ENCODE data around the gene TMEM63B. TPM values are rescaled to one million over a fixed set of nuclear protein-coding genes. Genes with fewer than 3 reads are reported as not detected.

TMEM63B gene
- total RNA-seq, 1 donor from 2014 or later: 59.3 TPM

DNA sequence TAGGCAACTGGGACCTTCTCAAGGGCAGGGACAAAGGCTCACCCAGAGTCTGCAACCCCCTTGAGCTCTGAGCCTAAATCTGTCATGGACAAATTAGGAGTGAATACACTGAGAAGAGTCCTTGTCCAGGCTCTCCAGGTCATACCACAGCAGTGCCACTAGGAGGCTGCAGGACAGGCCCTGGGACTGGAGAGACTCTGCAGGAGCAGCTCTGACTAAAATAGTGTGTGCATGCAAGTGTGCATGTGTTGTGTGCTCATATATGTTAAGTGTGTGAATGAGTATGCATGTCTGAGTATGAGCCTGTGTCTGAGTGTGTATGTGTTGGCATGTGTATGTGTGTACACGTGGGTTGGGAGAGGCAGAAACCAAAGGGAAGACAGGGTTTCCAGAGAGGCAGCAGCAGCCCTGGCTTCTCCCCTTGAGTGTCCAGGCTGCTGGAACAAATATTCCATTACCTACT, 27.2 kb upstream of the TMEM63B start:
- no peak for DNase-seq (ENCODE audit: low read depth)
- Histone ChIP-seq H3K27me3 (ENCODE audit: control insufficient read depth, insufficient read depth, low read length) (no peaks in the 10 kb centered on the region), H3K4me3 (ENCODE audit: low read depth, low read length) (no peak overlapping the region), H3K36me3 (ENCODE audit: control insufficient read depth, insufficient read depth, low read length) (peaks cover 1% of the 10 kb centered on the region)
- TF ChIP-seq, protein P1, sequence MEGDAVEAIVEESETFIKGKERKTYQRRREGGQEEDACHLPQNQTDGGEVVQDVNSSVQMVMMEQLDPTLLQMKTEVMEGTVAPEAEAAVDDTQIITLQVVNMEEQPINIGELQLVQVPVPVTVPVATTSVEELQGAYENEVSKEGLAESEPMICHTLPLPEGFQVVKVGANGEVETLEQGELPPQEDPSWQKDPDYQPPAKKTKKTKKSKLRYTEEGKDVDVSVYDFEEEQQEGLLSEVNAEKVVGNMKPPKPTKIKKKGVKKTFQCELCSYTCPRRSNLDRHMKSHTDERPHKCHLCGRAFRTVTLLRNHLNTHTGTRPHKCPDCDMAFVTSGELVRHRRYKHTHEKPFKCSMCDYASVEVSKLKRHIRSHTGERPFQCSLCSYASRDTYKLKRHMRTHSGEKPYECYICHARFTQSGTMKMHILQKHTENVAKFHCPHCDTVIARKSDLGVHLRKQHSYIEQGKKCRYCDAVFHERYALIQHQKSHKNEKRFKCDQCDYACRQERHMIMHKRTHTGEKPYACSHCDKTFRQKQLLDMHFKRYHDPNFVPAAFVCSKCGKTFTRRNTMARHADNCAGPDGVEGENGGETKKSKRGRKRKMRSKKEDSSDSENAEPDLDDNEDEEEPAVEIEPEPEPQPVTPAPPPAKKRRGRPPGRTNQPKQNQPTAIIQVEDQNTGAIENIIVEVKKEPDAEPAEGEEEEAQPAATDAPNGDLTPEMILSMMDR (IDR thresholded peaks at IDR 0.05; ENCODE audit: insufficient read depth, low read length, poor library complexity, severe bottlenecking): peak; percentile 78

DNA sequence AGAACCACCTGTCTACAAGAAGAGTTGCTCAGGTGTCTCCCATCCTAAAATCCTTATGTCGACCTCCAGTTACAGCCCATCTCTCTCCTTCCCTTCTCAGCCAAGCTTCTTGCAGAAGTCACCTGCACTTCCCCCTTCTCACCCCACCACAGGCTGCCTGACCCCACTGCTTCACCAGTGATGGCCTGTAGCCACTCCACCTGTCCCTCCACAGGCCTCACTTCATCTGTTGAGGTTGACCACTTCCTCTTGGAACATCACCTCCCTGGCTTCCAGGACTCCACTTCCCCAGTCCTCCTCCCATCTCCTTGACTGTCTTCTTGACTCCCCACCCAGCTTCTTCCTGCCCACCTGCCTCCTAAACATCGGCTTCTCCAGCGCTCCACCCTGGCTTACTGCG, 25.5 kb upstream of the TMEM63B start:
- Histone ChIP-seq H3K4me3 (ENCODE audit: low read depth, low read length) (no peak overlapping the region), H3K27me3 (ENCODE audit: control insufficient read depth, insufficient read depth, low read length) (no peaks in the 10 kb centered on the region), H3K36me3 (ENCODE audit: control insufficient read depth, insufficient read depth, low read length) (peaks cover 4% of the 10 kb centered on the region)
- no peak for DNase-seq (ENCODE audit: low read depth)
- TF ChIP-seq, protein P1 (IDR thresholded peaks at IDR 0.05; ENCODE audit: insufficient read depth, low read length, poor library complexity, severe bottlenecking): no peak

DNA sequence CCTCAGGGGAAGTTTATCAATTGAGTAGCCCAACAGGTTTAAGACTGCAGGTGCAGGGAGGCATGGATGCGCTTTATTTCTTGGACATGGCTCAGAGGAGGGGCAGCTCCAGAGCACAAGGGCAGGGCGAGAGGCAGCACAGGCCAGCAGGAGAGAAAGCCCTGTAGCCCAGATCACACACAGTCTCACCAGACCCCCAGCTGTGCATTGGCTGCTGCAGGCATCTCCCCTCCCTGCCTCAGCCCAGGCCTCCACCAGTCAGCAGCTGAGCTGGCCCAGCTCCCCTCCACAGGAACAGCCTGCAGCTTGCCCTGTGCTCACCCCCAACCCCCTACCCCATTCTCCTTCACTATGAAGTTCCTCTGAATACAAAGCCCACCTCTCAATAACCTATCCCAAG, 24.8 kb upstream of the TMEM63B start:
- H3K4me3 ChIP-seq (ENCODE audit: low read depth, low read length): no peak overlapping the region
- no peak for DNase-seq (ENCODE audit: low read depth)
- TF ChIP-seq, protein P1 (IDR thresholded peaks at IDR 0.05; ENCODE audit: insufficient read depth, low read length, poor library complexity, severe bottlenecking): no peak
- peaks cover 4% of the 10 kb centered on the region for H3K36me3 ChIP-seq (ENCODE audit: control insufficient read depth, insufficient read depth, low read length)
- H3K27me3 ChIP-seq (ENCODE audit: control insufficient read depth, insufficient read depth, low read length): no peaks in the 10 kb centered on the region

DNA sequence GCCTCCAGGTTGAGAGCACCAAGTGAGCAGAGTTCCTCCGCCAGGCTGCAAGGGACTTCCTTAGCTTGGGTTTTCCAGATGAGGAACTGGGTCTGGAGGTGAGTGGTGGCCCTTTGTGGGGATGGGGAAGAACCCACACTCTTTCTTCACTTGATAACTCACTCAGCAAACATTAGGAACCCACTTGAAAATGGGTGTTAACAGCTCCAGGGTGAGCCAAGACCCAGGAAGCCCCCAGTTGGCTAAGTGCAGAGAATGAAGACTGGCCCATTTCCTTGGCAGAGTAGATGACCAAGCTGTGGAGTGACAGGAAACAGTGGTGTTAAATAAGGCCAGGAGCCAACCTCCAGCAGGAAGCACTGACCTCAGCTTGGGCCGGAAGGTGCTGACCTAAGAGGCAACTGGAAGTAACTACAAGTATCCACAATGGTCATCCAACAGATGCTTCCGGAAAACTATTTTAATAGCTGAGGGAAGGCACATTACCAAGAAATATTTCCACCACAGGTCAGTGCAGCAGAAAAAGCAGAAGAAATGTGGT, 22.8 kb upstream of the TMEM63B start:
- peaks cover 4% of the 10 kb centered on the region for H3K36me3 ChIP-seq (ENCODE audit: control insufficient read depth, insufficient read depth, low read length)
- no peak for DNase-seq (ENCODE audit: low read depth)
- no peak overlapping the region for H3K4me3 ChIP-seq (ENCODE audit: low read depth, low read length)
- H3K27me3 ChIP-seq (ENCODE audit: control insufficient read depth, insufficient read depth, low read length): no peaks in the 10 kb centered on the region
- TF ChIP-seq, protein P1 (IDR thresholded peaks at IDR 0.05; ENCODE audit: insufficient read depth, low read length, poor library complexity, severe bottlenecking): no peak

DNA sequence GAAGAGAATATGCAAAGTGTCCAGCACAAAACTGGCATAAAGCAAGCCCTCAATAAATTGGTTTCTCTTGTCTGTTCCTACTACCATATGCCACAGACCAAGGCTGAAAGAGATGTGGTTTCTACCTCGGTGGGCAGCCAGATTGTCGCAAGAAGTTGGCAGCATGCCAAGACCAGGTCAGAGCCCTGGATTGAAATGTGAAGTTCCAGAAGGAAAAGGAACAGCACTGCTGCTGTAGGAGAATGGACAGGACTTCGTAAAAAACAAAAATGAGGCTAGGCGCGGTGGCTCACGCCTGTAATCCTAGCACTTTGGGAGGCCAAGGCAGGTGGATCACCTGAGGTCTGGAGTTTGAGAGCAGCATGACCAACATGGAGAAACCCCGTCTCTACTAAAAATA, 22.2 kb upstream of the TMEM63B start:
- Histone ChIP-seq H3K36me3 (ENCODE audit: control insufficient read depth, insufficient read depth, low read length) (peaks cover 4% of the 10 kb centered on the region), H3K27me3 (ENCODE audit: control insufficient read depth, insufficient read depth, low read length) (no peaks in the 10 kb centered on the region), H3K4me3 (ENCODE audit: low read depth, low read length) (no peak overlapping the region)
- DNase-seq (ENCODE audit: low read depth): no peak
- TF ChIP-seq, protein P1 (IDR thresholded peaks at IDR 0.05; ENCODE audit: insufficient read depth, low read length, poor library complexity, severe bottlenecking): no peak

Measured in kidney epithelial cell (primary cell).